Measurements from ENCODE around the gene CMYA5. TPM values are rescaled to one million over a fixed set of nuclear protein-coding genes. Genes with fewer than 3 reads are reported as not detected.

CMYA5 gene
- total RNA-seq, 1 experiment from 2014 or later: 0.05 TPM

- no peak for DNase-seq (ENCODE audit: low read depth)
Measured at GRCh38 chr5:79793722-79794121, 104.1 kb downstream of the CMYA5 start.

GRCh38 chr5:79794347-79794746, 104.7 kb downstream of the CMYA5 start:
- DNase-seq (ENCODE audit: low read depth): no peak

GRCh38 chr5:79795764-79796398, 106.2 kb downstream of the CMYA5 start:
- DNase-seq (ENCODE audit: low read depth): peak; percentile 32

- DNase-seq (ENCODE audit: low read depth): no peak
Measured at GRCh38 chr5:79798893-79799590, 109.4 kb downstream of the CMYA5 start.

GRCh38 chr5:79800979-79801827, 111.6 kb downstream of the CMYA5 start:
- peak; percentile 24 for DNase-seq (ENCODE audit: low read depth)

GRCh38 chr5:79802406-79802805, 112.8 kb downstream of the CMYA5 start:
- no peak for DNase-seq (ENCODE audit: low read depth)

- DNase-seq (ENCODE audit: low read depth): no peak
Measured at GRCh38 chr5:79803007-79803406, 113.4 kb downstream of the CMYA5 start.

GRCh38 chr5:79806741-79807140, 117.1 kb downstream of the CMYA5 start:
- no peak for DNase-seq (ENCODE audit: low read depth)

- no peak for DNase-seq (ENCODE audit: low read depth)
Measured at GRCh38 chr5:79809743-79810142, 120.1 kb downstream of the CMYA5 start.

- no peak for DNase-seq (ENCODE audit: low read depth)
Measured at GRCh38 chr5:79811081-79811480, 121.4 kb downstream of the CMYA5 start.

- DNase-seq (ENCODE audit: low read depth): no peak
Measured at GRCh38 chr5:79811904-79812303, 122.3 kb downstream of the CMYA5 start.

GRCh38 chr5:79814699-79815098, 125.1 kb downstream of the CMYA5 start:
- DNase-seq (ENCODE audit: low read depth): no peak

GRCh38 chr5:79816014-79816413, 126.4 kb downstream of the CMYA5 start:
- DNase-seq (ENCODE audit: low read depth): no peak

GRCh38 chr5:79820648-79821047, 131.0 kb downstream of the CMYA5 start:
- DNase-seq (ENCODE audit: low read depth): no peak

GRCh38 chr5:79824444-79824843, 134.8 kb downstream of the CMYA5 start:
- DNase-seq (ENCODE audit: low read depth): no peak

- DNase-seq (ENCODE audit: low read depth): no peak
Measured at GRCh38 chr5:79825802-79826201, 136.2 kb downstream of the CMYA5 start.

GRCh38 chr5:79827159-79827629, 137.6 kb downstream of the CMYA5 start:
- DNase-seq (ENCODE audit: low read depth): no peak

- peak; percentile 6 for DNase-seq (ENCODE audit: low read depth)
Measured at GRCh38 chr5:79829260-79829659, 139.6 kb downstream of the CMYA5 start.

GRCh38 chr5:79831381-79832309, 142.0 kb downstream of the CMYA5 start:
- DNase-seq (ENCODE audit: low read depth): peak; percentile 9

GRCh38 chr5:79832911-79833310, 143.3 kb downstream of the CMYA5 start:
- DNase-seq (ENCODE audit: low read depth): no peak

- DNase-seq (ENCODE audit: low read depth): no peak
Measured at GRCh38 chr5:79834098-79834753, 144.6 kb downstream of the CMYA5 start.

Data from M059J (cell line).